ENCODE data around the gene FGD5.

Gene FGD5

DNA sequence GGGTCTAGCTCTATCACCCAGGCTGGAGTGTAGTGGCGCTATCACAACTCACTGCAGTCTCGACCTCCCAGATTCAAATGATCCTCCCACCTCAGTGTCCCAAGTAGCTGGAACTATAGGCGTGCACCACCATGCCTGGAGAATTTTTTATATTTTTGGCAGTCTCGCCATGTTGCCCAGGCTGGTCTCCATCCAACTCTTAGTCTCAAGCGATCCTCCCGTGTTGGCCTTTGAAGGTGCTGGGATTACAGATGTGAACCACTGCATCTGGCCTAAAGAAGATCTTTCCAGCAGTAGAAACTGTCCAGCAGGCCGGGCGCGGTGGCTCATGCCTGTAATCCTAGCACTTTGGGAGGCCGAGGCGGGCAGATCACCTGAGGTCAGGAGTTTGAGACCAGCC lies 73.5 kb downstream of the FGD5 start:
- DNase-seq (ENCODE audit: extremely low read depth, low read depth): no peak
- no peak overlapping the region for H3K4me3 ChIP-seq (replicated peaks; ENCODE audit: low read depth, low read length)
- TF ChIP-seq, protein P1, sequence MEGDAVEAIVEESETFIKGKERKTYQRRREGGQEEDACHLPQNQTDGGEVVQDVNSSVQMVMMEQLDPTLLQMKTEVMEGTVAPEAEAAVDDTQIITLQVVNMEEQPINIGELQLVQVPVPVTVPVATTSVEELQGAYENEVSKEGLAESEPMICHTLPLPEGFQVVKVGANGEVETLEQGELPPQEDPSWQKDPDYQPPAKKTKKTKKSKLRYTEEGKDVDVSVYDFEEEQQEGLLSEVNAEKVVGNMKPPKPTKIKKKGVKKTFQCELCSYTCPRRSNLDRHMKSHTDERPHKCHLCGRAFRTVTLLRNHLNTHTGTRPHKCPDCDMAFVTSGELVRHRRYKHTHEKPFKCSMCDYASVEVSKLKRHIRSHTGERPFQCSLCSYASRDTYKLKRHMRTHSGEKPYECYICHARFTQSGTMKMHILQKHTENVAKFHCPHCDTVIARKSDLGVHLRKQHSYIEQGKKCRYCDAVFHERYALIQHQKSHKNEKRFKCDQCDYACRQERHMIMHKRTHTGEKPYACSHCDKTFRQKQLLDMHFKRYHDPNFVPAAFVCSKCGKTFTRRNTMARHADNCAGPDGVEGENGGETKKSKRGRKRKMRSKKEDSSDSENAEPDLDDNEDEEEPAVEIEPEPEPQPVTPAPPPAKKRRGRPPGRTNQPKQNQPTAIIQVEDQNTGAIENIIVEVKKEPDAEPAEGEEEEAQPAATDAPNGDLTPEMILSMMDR (IDR thresholded peaks at IDR 0.05; ENCODE audit: low read depth, low read length, missing control alignments): no peak

DNA sequence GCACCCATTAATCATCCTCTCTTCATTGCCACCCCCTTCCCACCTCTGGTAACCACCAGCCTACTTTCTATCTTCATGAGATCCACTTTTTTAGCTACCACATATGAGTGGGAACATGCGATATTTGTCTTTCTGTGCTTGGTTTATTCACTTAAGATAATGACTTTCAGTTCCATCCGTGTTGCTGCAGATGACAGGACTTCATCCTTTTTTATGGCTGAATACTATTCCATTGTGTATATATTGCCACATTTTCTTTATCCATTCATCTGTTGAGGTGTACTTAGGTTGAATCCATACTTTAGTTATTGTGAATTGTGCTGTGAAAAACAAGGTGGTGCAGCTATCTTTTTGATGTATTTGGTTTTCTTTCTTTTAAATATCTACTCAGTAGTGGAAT lies 75.3 kb downstream of the FGD5 start:
- TF ChIP-seq, protein P1 (IDR thresholded peaks at IDR 0.05; ENCODE audit: low read depth, low read length, missing control alignments): no peak

DNA sequence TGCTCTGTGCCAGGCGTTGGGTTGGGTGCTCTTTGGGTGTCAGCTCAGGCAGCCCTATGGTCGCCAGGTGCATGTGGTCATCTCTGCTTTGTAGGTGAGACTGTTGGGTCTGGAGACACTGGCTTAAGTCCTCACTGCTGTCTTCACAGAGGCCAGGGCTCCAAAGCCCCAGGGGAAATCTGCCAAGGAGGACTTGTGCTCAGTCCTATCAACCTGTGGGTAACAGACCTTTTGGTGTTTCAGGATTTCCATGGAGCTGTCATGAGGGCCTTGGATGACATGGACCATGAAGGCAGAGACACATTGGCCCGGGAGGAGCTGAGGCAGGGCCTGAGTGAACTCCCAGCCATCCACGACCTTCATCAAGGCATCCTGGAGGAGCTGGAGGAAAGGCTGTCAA lies 78.5 kb downstream of the FGD5 start:
- TF ChIP-seq, protein P1 (IDR thresholded peaks at IDR 0.05; ENCODE audit: low read depth, low read length, missing control alignments): no peak
- no peak for DNase-seq (ENCODE audit: extremely low read depth, low read depth)
- no peak overlapping the region for H3K4me3 ChIP-seq (replicated peaks; ENCODE audit: low read depth, low read length)

More for the DNA sequence above, 75.3 kb downstream of the FGD5 start:
- DNase-seq (ENCODE audit: extremely low read depth, low read depth): no peak
- no peak overlapping the region for H3K4me3 ChIP-seq (replicated peaks; ENCODE audit: low read depth, low read length)

- TF ChIP-seq, protein P1 (IDR thresholded peaks at IDR 0.05; ENCODE audit: low read depth, low read length, missing control alignments): no peak
- no peak for DNase-seq (ENCODE audit: extremely low read depth, low read depth)
- no peak overlapping the region for H3K4me3 ChIP-seq (replicated peaks; ENCODE audit: low read depth, low read length)
Observed at GRCh38 chr3:14898929-14899328, 80.2 kb downstream of the FGD5 start.

DNA sequence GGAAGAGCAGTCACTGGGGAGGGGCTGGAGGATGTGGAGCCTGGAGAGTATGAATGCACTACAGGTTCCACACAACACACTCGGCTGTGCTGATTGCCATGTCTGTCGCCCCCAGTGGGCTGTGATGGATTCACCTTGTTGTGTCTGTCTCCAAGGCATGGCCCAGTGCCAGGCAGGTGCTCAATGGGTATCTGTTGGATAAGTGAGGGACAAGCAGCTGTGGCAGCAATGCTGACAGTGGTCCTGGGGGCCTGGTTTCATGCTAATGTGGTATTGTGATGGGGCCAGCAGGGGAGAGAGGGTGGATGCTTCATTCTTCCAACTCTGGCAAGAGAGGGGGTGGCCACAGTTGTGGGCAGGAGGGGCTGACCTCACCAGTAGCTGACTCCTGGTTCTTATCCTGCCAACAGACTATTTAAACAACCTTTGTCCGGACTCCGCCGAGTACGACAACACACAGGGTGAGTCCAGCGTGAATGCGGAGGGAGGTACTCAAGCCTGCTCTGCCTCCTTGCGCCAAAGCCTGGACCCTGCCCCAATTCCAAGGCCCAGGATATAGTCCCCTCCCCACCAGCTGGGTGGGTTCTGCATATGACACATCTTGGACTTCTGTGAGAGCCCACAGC lies 81.3 kb downstream of the FGD5 start:
- TF ChIP-seq, protein P1 (IDR thresholded peaks at IDR 0.05; ENCODE audit: low read depth, low read length, missing control alignments): no peak
- no peak overlapping the region for H3K4me3 ChIP-seq (replicated peaks; ENCODE audit: low read depth, low read length)
- DNase-seq (ENCODE audit: extremely low read depth, low read depth): no peak

- no peak overlapping the region for H3K4me3 ChIP-seq (replicated peaks; ENCODE audit: low read depth, low read length)
- no peak for DNase-seq (ENCODE audit: extremely low read depth, low read depth)
- TF ChIP-seq, protein P1 (IDR thresholded peaks at IDR 0.05; ENCODE audit: low read depth, low read length, missing control alignments): no peak
Observed at GRCh38 chr3:14900881-14901873, 82.4 kb downstream of the FGD5 start.
